ENCODE results near the gene THOC7. TPM values are rescaled to one million over a fixed set of nuclear protein-coding genes. Genes with fewer than 3 reads are reported as not detected.

THOC7 gene
- total RNA-seq, 1 donor from 2014 or later: 141 TPM

- Histone ChIP-seq H3K27ac (no peak overlapping the region), H2AFZ (replicated peaks) (no peak overlapping the region), H3K9ac (no peak overlapping the region), H3K9me3 (ENCODE audit: low read depth) (no peaks in the 10 kb centered on the region), H3F3A (ENCODE audit: low read depth) (no peaks in the 10 kb centered on the region), H3K36me3 (no peaks in the 10 kb centered on the region), H3K4me3 (no peak overlapping the region), H3K27me3 (no peaks in the 10 kb centered on the region), H3K4me1 (no peaks in the 10 kb centered on the region), H3K79me2 (ENCODE audit: low read depth) (peaks cover 50% of the 10 kb centered on the region), H3K4me2 (no peak overlapping the region), H4K20me1 (ENCODE audit: low read depth) (peaks cover 38% of the 10 kb centered on the region)
- H3K27ac Mint-ChIP-seq: no peak overlapping the region
- H3K27me3 Mint-ChIP-seq (ENCODE audit: insufficient read depth, low read depth): no peaks in the 10 kb centered on the region
- no peak overlapping the region for H3K4me3 Mint-ChIP-seq
- H3K36me3 Mint-ChIP-seq: peaks cover 4% of the 10 kb centered on the region
- TF ChIP-seq EZH2phosphoT487 (IDR thresholded peaks at IDR 0.05): no peak
- H3K4me1 Mint-ChIP-seq: peaks cover 2% of the 10 kb centered on the region
- H3K9me3 Mint-ChIP-seq: no peaks in the 10 kb centered on the region
- no peak for DNase-seq (ENCODE audit: low spot score)
Observed at GRCh38 chr3:63886858-63887257, 23.3 kb upstream of the THOC7 start.

DNA sequence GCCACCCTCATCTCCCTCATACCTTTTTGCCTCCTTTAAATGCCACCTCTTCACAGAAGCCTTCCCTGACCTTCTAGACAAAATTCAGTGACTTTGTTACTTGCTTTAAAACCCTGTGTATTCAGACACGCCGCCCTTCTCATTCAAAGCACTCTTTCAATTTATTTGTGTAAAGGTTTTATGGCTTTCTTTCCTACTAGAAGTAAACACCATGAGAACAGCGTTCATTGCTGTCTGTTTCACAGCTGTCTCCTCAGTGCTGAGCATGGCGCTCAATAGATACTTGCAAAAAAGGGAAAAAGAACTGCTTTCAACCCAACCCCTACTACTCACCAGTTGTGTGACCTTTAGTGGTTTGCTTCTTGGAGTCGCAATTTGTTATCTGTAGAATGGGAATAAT lies 17.0 kb upstream of the THOC7 start:
- Histone ChIP-seq H3K27ac (no peak overlapping the region), H3K4me3 (no peak overlapping the region), H3F3A (ENCODE audit: low read depth) (no peaks in the 10 kb centered on the region), H3K9ac (no peak overlapping the region), H3K9me3 (ENCODE audit: low read depth) (no peaks in the 10 kb centered on the region), H3K4me1 (peaks cover 20% of the 10 kb centered on the region), H2AFZ (replicated peaks) (no peak overlapping the region), H4K20me1 (ENCODE audit: low read depth) (peaks cover 69% of the 10 kb centered on the region), H3K4me2 (no peak overlapping the region), H3K36me3 (no peaks in the 10 kb centered on the region), H3K79me2 (ENCODE audit: low read depth) (peaks cover 84% of the 10 kb centered on the region), H3K27me3 (no peaks in the 10 kb centered on the region)
- Mint-ChIP-seq H3K27me3 (ENCODE audit: insufficient read depth, low read depth) (no peaks in the 10 kb centered on the region), H3K9me3 (no peaks in the 10 kb centered on the region), H3K4me1 (peaks cover 32% of the 10 kb centered on the region), H3K27ac (no peak overlapping the region), H3K4me3 (no peak overlapping the region), H3K36me3 (no peaks in the 10 kb centered on the region)
- no peak for TF ChIP-seq EZH2phosphoT487 (IDR thresholded peaks at IDR 0.05)
- TF ChIP-seq EZH2 (IDR thresholded peaks at IDR 0.05): no peak
- DNase-seq (ENCODE audit: low spot score): no peak

- H3F3A ChIP-seq (ENCODE audit: low read depth): no peaks in the 10 kb centered on the region
- peaks cover 97% of the 10 kb centered on the region for H3K79me2 ChIP-seq (ENCODE audit: low read depth)
- Mint-ChIP-seq H3K27ac (no peak overlapping the region), H3K4me1 (peaks cover 37% of the 10 kb centered on the region), H3K9me3 (no peaks in the 10 kb centered on the region), H3K27me3 (ENCODE audit: insufficient read depth, low read depth) (no peaks in the 10 kb centered on the region), H3K4me3 (no peak overlapping the region), H3K36me3 (peaks cover 5% of the 10 kb centered on the region)
- H3K4me1 ChIP-seq: peaks cover 20% of the 10 kb centered on the region
- H2AFZ ChIP-seq (replicated peaks): no peak overlapping the region
- H3K27ac ChIP-seq: no peak overlapping the region
- H3K9me3 ChIP-seq (ENCODE audit: low read depth): no peaks in the 10 kb centered on the region
- no peaks in the 10 kb centered on the region for H3K27me3 ChIP-seq
- DNase-seq (ENCODE audit: low spot score): no peak
- H3K4me3 ChIP-seq: no peak overlapping the region
- H3K9ac ChIP-seq: peak overlapping the region; percentile 12
- no peak overlapping the region for H3K4me2 ChIP-seq
- no peaks in the 10 kb centered on the region for H3K36me3 ChIP-seq
- TF ChIP-seq EZH2 (IDR thresholded peaks at IDR 0.05) (no peak), EZH2phosphoT487 (IDR thresholded peaks at IDR 0.05) (no peak)
- peaks cover 79% of the 10 kb centered on the region for H4K20me1 ChIP-seq (ENCODE audit: low read depth)
Observed at GRCh38 chr3:63878394-63879060, 14.9 kb upstream of the THOC7 start.

DNA sequence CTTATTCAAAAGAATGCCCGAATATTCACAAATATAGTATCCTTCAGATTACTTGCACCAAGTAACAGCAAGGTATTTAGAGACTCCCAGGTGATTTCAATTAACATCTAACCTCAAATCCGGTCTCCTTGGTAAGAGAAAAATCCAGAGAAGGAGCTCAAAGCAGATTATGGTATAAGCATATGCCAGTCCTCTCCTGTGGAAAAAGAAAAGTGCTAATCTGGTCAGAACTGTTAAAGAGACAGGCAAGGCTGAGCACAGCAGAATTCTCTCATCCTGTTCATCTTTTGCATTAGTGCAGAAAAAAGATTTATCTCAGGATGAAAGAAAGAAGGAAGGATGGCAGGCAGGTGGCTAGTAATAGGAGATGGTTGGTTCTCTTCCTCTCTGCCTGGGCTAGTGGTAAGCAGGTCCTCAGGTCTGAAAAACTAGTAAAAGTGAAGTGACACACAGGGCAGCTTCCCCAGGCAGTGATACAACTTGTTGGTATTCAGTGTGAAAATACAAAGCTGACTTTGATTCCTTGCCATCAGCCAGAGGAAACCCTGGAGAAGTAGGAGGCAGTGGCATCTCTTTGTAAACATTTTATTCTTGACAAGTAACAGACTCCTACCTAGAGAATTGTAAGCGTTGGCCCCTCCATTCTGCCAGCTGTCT lies 14.3 kb upstream of the THOC7 start:
- no peak for DNase-seq (ENCODE audit: low spot score)
- Histone ChIP-seq H3K27me3 (no peaks in the 10 kb centered on the region), H3K27ac (no peak overlapping the region), H3K36me3 (no peaks in the 10 kb centered on the region), H3K9ac (peak overlapping the region; percentile 12), H3K4me2 (no peak overlapping the region), H3K4me3 (no peak overlapping the region), H3K9me3 (ENCODE audit: low read depth) (no peaks in the 10 kb centered on the region), H3K4me1 (peaks cover 20% of the 10 kb centered on the region), H4K20me1 (ENCODE audit: low read depth) (peaks cover 79% of the 10 kb centered on the region), H2AFZ (replicated peaks) (no peak overlapping the region), H3F3A (ENCODE audit: low read depth) (no peaks in the 10 kb centered on the region), H3K79me2 (ENCODE audit: low read depth) (peaks cover 97% of the 10 kb centered on the region)
- Mint-ChIP-seq H3K36me3 (peaks cover 5% of the 10 kb centered on the region), H3K4me1 (peaks cover 37% of the 10 kb centered on the region), H3K27me3 (ENCODE audit: insufficient read depth, low read depth) (no peaks in the 10 kb centered on the region), H3K27ac (no peak overlapping the region), H3K4me3 (no peak overlapping the region), H3K9me3 (no peaks in the 10 kb centered on the region)
- TF ChIP-seq EZH2phosphoT487 (IDR thresholded peaks at IDR 0.05) (no peak), CTCF (IDR thresholded peaks at IDR 0.05) (no peak), EZH2 (IDR thresholded peaks at IDR 0.05) (no peak)
